Activated CD8-positive, alpha-beta memory T cell treated with anti-CD3 and anti-CD28 coated beads for 36 hours (primary cell): ENCODE measurements around the gene EYS. TPM values are rescaled to one million over a fixed set of nuclear protein-coding genes. Genes with fewer than 3 reads are reported as not detected.

Experiments
- CTCF ChIA-PET: fragments of 350-600 bp; sonication (Branson Sonifier 250); formaldehyde crosslinking; loops from one replicate; lab custom pipeline; 2021; ENCODE audit warnings: antibody characterized with exemption; lab: Charles Lee
- POLR2A ChIA-PET: fragments of 350-600 bp; sonication (Branson Sonifier 250); formaldehyde crosslinking; loops from one replicate; lab custom pipeline; 2021; ENCODE audit warnings: antibody characterized with exemption; lab: Charles Lee
- total RNA-seq, 2 experiments: library from RNA; stranded (reverse); gene quantifications; one replicate each; pipeline ENCODE4 v1.2.3, GENCODE V29; 2021

Gene EYS
- total RNA-seq, 2 experiments from 2014 or later: not detected

GRCh38 chr6:64912966-64913365, 794.1 kb downstream of the EYS start:
- ChIA-PET CTCF (no interaction called here), POLR2A (no interaction called here)

- ChIA-PET POLR2A (no interaction called here), CTCF (interaction anchor here (1.2 kb wide), 1 partner anchor 10 kb away, joined by 3 read pairs; no protein-coding TSS in a partner anchor)
Measured at GRCh38 chr6:64908104-64908503, 798.9 kb downstream of the EYS start.

- ChIA-PET CTCF (no interaction called here), POLR2A (no interaction called here)
Measured at GRCh38 chr6:64904616-64905015, 802.4 kb downstream of the EYS start.

- CTCF ChIA-PET: no interaction called here
- POLR2A ChIA-PET: no interaction called here
Measured at GRCh38 chr6:64902596-64902995, 804.4 kb downstream of the EYS start.

GRCh38 chr6:64896939-64897338, 810.1 kb downstream of the EYS start:
- POLR2A ChIA-PET: no interaction called here
- CTCF ChIA-PET: no interaction called here

- ChIA-PET CTCF (no interaction called here), POLR2A (no interaction called here)
Measured at GRCh38 chr6:64895945-64896344, 811.1 kb downstream of the EYS start.

- CTCF ChIA-PET: no interaction called here
- POLR2A ChIA-PET: no interaction called here
Measured at GRCh38 chr6:64890609-64891008, 816.4 kb downstream of the EYS start.

- ChIA-PET CTCF (no interaction called here), POLR2A (no interaction called here)
Measured at GRCh38 chr6:64889144-64889543, 817.9 kb downstream of the EYS start.

- CTCF ChIA-PET: no interaction called here
- POLR2A ChIA-PET: no interaction called here
Measured at GRCh38 chr6:64874776-64875175, 832.2 kb downstream of the EYS start.

GRCh38 chr6:64872633-64873032, 834.4 kb downstream of the EYS start:
- ChIA-PET CTCF (no interaction called here), POLR2A (no interaction called here)

- ChIA-PET CTCF (no interaction called here), POLR2A (no interaction called here)
Measured at GRCh38 chr6:64861039-64861651, 845.9 kb downstream of the EYS start.

GRCh38 chr6:64860203-64860602, 846.8 kb downstream of the EYS start:
- CTCF ChIA-PET: no interaction called here
- POLR2A ChIA-PET: no interaction called here

- CTCF ChIA-PET: no interaction called here
- POLR2A ChIA-PET: no interaction called here
Measured at GRCh38 chr6:64850121-64850520, 856.9 kb downstream of the EYS start.

- ChIA-PET CTCF (no interaction called here), POLR2A (no interaction called here)
Measured at GRCh38 chr6:64848467-64848866, 858.6 kb downstream of the EYS start.

GRCh38 chr6:64847396-64847795, 859.6 kb downstream of the EYS start:
- POLR2A ChIA-PET: no interaction called here
- CTCF ChIA-PET: no interaction called here

GRCh38 chr6:64838726-64839125, 868.3 kb downstream of the EYS start:
- POLR2A ChIA-PET: no interaction called here

GRCh38 chr6:64831680-64832079, 875.3 kb downstream of the EYS start:
- CTCF ChIA-PET: no interaction called here

More at GRCh38 chr6:64838726-64839125, 868.3 kb downstream of the EYS start:
- CTCF ChIA-PET: no interaction called here

GRCh38 chr6:64817525-64817924, 889.5 kb downstream of the EYS start:
- CTCF ChIA-PET: no interaction called here

More at GRCh38 chr6:64831680-64832079, 875.3 kb downstream of the EYS start:
- POLR2A ChIA-PET: no interaction called here

GRCh38 chr6:64815718-64816117, 891.3 kb downstream of the EYS start:
- POLR2A ChIA-PET: no interaction called here

More at GRCh38 chr6:64817525-64817924, 889.5 kb downstream of the EYS start:
- POLR2A ChIA-PET: no interaction called here

GRCh38 chr6:64812138-64812537, 894.9 kb downstream of the EYS start:
- CTCF ChIA-PET: no interaction called here
- POLR2A ChIA-PET: no interaction called here

More at GRCh38 chr6:64815718-64816117, 891.3 kb downstream of the EYS start:
- CTCF ChIA-PET: no interaction called here

- CTCF ChIA-PET: no interaction called here
- POLR2A ChIA-PET: interaction anchor here (0.7 kb wide), 1 partner anchor 492 kb away, joined by 5 read pairs; no protein-coding TSS in a partner anchor
Measured at GRCh38 chr6:64811119-64811518, 895.9 kb downstream of the EYS start.

GRCh38 chr6:64807785-64808184, 899.2 kb downstream of the EYS start:
- POLR2A ChIA-PET: no interaction called here
- CTCF ChIA-PET: no interaction called here
